Stomach smooth muscle (tissue), 2 donors: ENCODE data around the gene PHAX.
"Not testable (repeated sequence)": the region's sequence is repeated elsewhere in the genome, so short reads cannot be mapped to it uniquely, and the experiment has no call there.

ENCODE experiments used
- H3K27ac ChIP-seq: one replicate; pipeline ENCODE4 v1.7.0; 2013; ENCODE audit warnings: mild to moderate bottlenecking, low read length, inconsistent platforms
- H3K27me3 ChIP-seq, 2 donors: one replicate each; pipeline ENCODE4 v1.7.0; 2013; ENCODE audit warnings: low read length in 2 of 2; ENCODE audit not compliant: insufficient read depth in 2 of 2, control insufficient read depth in 1 of 2
- H3K36me3 ChIP-seq, 2 donors: one replicate each; pipeline ENCODE4 v1.7.0; 2013; ENCODE audit warnings: low read length in 2 of 2; ENCODE audit not compliant: control insufficient read depth in 2 of 2, insufficient read depth in 2 of 2
- H3K4me1 ChIP-seq: one replicate; pipeline ENCODE4 v1.7.0; 2013; ENCODE audit warnings: low read length; ENCODE audit not compliant: control insufficient read depth, insufficient read depth
- H3K4me3 ChIP-seq, 2 donors: one replicate each; pipeline ENCODE4 v1.7.0; 2013; ENCODE audit warnings: low read length in 2 of 2
- H3K9ac ChIP-seq, 2 donors: one replicate each; pipeline ENCODE4 v1.7.0; 2013; ENCODE audit warnings: low read length in 2 of 2, mild to moderate bottlenecking in 1 of 2
- H3K9me3 ChIP-seq, 2 donors: one replicate each; pipeline ENCODE4 v1.7.0; 2013; ENCODE audit warnings: low read length in 2 of 2; ENCODE audit not compliant: control insufficient read depth in 2 of 2
- donor health status: healthy.
- donor health status: Pancreatic carcinoma.

PHAX gene

DNA sequence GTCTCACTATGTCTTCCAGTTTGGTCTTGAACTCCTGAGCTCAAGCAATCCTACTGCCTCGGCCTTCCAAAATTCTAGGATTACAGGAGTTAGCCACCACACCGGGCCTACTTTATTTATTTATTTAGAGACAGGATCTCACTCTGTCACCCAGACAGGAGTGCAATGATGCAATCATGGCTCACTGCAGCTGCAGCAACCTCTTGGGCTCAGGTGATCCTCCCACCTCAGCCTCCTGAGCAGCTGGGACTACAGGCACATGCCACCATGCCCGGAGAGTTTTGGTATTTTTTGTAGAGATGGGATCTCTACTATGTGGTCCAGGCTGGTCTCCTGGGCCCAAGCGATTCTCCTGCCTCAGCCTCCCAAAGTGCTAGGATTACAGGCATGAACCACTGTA is 32.8 kb downstream of the PHAX start:
- H3K27ac ChIP-seq, result no peak overlapping the region
- H3K9me3 ChIP-seq, result no peaks in the 10 kb centered on the region
- H3K4me3 ChIP-seq, result no peak overlapping the region
- no peaks in the 10 kb centered on the region for H3K4me1 ChIP-seq
- H3K9ac ChIP-seq, result no peak overlapping the region
- H3K27me3 ChIP-seq, result no peaks in the 10 kb centered on the region
- no peaks in the 10 kb centered on the region for H3K36me3 ChIP-seq

DNA sequence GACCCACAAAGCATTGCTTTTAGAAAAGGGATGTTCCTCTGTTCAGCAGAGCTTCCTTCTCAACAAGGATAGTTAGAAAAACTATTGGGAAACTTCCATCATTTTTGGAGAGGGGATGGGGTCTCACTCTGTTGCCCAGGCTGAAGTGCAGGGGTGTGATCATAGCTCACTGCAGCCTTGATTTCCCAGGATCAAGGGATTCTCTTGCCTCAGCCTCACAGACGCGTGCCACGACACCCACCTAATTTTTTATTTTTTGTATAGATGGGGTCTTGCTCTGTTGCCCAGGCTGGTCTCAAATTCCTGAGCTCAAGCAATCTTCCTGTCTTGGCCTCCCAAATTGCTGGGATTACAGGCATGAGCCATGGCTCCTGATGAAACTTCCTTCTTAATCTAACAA is 34.8 kb downstream of the PHAX start:
- Histone ChIP-seq H3K36me3 (no peaks in the 10 kb centered on the region), H3K27ac (no peak overlapping the region), H3K9me3 (no peaks in the 10 kb centered on the region), H3K4me3 (no peak overlapping the region), H3K4me1 (no peaks in the 10 kb centered on the region), H3K9ac (no peak overlapping the region), H3K27me3 (no peaks in the 10 kb centered on the region)

DNA sequence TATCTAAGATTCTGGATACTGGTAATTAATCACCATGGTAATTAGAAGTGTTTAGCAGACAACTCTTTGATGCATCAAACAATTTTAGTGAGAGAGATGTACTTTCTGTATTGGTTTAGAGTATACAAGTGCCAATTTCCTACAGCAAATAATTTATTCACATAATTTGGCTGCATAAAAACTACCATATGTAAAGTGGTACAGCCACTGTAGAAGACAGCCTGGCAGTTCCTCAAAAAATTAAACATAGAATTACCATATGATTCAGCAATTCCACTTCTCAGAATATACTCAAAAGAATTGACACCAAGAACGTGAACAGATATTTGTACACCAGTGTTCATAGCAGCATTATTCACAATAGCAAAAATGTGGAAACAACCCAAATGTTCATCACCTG is 36.2 kb downstream of the PHAX start:
- no peak overlapping the region for H3K9ac ChIP-seq
- H3K9me3 ChIP-seq, result no peaks in the 10 kb centered on the region
- H3K36me3 ChIP-seq, result no peaks in the 10 kb centered on the region
- no peak overlapping the region for H3K4me3 ChIP-seq
- H3K27me3 ChIP-seq, result no peaks in the 10 kb centered on the region
- no peaks in the 10 kb centered on the region for H3K4me1 ChIP-seq
- no peak overlapping the region for H3K27ac ChIP-seq

DNA sequence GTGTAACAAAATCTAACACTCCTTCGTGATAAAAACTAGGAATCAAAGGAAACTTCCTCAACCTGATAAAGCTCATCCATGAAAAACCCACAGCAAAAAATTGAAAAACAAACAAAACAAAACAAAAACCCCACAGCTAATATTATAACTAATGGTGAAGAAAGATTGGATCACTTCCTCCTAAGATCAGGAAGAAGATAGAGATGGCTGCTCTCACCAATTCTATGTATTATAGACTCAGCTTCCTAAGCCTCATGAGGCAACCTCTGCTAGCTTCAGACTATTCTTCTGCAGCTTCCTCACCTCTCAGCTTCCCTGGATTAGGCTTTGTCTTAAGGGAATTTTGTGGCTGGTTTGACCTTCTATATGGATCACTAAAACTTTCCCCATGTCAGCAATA is 40.1 kb downstream of the PHAX start:
- Histone ChIP-seq H3K27ac (no peak overlapping the region), H3K9ac (no peak overlapping the region)

DNA sequence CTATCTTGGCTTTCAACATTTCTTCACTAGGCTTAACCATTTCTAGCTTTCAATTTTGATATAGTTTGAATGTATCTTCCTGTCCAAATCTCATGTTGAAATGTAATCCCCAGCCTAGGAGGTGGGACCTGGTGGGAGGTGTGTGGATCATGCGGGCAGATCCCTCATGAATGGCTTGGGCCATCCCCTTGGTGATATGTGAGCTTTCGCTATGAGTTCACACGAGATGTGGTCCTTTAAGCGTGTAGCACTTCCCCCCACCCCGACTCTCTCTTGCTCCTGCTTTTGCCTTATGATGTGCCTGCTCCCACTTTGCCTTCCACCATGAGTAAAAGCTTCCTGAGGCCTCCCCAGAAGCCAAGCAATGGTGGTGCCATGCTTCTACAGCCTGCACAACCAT is 40.6 kb downstream of the PHAX start:
- Histone ChIP-seq H3K9me3 (peaks cover 0 to 2% of the 10 kb centered on the region in 2 donors), H3K27me3 (no peaks in the 10 kb centered on the region), H3K4me1 (no peaks in the 10 kb centered on the region), H3K36me3 (no peaks in the 10 kb centered on the region), H3K4me3 (no peak overlapping the region), H3K27ac (no peak overlapping the region), H3K9ac (no peak overlapping the region)

More for the DNA sequence above, 40.1 kb downstream of the PHAX start:
- Histone ChIP-seq H3K36me3 (no peaks in the 10 kb centered on the region), H3K27me3 (no peaks in the 10 kb centered on the region), H3K4me3 (no peak overlapping the region), H3K4me1 (no peaks in the 10 kb centered on the region), H3K9me3 (peaks cover 0 to 2% of the 10 kb centered on the region in 2 donors)

DNA sequence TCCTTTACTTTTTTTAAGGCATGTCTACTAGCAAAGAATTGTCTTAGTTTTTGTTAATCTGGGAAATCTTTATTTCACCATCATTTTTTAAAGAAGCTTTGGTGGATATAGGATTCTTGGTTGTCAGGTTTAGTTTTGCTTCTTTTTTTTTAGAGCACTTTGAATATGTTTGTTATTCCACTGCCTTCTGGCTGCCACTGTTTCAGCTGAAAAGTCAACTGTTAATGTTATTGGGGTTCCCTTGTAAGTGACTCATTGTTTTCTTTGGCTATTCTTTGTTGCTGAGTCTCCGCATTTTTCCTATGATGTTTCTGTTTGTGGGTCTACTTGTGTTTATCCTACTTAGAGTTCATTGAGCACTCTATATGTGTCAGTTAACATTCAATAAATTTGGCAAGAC is 44.4 kb downstream of the PHAX start:
- Histone ChIP-seq H3K27me3 (no peaks in the 10 kb centered on the region), H3K4me3 (no peak overlapping the region), H3K4me1 (no peaks in the 10 kb centered on the region), H3K9me3 (peaks cover 0 to 2% of the 10 kb centered on the region in 2 donors), H3K36me3 (no peaks in the 10 kb centered on the region), H3K9ac (no peak overlapping the region), H3K27ac (no peak overlapping the region)

DNA sequence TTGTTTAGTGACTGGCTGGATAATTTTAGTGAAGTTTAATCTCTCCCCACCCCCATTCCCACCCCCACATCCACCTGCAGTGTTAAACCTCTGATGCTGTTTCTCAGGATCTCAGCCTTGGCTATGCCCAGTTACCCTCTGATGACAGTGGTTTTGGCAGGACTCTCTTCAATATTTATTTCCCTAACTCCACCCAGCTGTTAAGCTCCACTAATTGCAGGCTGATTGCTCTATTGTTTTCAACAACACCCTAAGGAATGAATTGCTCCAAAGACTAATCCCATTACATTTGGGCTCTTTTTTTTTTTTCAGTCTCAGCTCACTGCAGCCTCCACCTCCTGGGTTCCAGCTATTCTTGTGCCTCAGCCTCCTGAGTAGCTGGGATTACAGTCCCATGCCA is 46.3 kb downstream of the PHAX start:
- Histone ChIP-seq H3K9me3 (peaks cover 0 to 2% of the 10 kb centered on the region in 2 donors), H3K4me3 (no peak overlapping the region), H3K36me3 (no peaks in the 10 kb centered on the region), H3K27ac (no peak overlapping the region), H3K27me3 (no peaks in the 10 kb centered on the region), H3K4me1 (no peaks in the 10 kb centered on the region), H3K9ac (no peak overlapping the region)

DNA sequence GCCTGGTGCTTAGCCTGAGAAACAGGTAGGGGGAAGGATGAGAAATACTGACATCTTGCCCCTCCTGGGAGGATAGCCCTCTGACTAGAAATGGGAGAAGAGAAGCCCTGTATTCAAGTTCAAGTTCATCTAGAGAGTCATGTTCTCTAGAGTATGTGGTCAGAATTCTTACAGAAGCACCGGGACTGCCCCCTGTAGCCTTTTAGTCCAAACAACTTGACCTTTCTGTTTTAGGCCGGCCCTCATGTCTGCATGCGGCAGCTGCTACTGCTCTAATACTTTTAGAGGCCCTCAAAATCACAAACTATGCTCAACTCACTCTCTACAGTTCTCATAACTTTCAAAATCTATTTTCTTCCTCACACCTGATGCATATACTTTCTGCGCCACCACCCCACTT is 47.7 kb downstream of the PHAX start:
- Histone ChIP-seq H3K27ac (no peak overlapping the region), H3K36me3 (no peaks in the 10 kb centered on the region), H3K4me3 (no peak overlapping the region), H3K27me3 (no peaks in the 10 kb centered on the region), H3K9ac (no peak overlapping the region), H3K4me1 (no peaks in the 10 kb centered on the region), H3K9me3 (peaks cover 0 to 2% of the 10 kb centered on the region in 2 donors)

DNA sequence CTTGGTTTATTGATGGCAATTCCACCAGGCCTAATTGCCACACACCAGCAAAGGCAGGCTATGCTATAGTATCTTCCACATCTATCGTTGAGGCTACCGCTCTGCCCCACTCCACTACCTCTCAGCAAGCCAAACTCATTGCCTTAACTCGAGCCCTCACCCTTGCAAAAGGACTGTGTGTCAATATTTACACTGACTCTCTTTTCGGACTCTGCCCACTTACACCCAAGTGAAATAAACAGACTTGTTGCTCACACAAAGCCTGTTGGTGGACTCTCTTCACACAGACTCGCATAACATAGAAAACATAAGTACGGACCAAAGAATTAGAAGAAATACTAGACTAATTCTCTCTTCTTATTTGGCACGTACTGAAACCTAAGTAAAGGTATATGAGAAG is 48.3 kb downstream of the PHAX start:
- H3K4me3 ChIP-seq, H3K9ac ChIP-seq, H3K36me3 ChIP-seq, H3K27ac ChIP-seq, H3K27me3 ChIP-seq, H3K9me3 ChIP-seq, H3K4me1 ChIP-seq: not testable (repeated sequence)

DNA sequence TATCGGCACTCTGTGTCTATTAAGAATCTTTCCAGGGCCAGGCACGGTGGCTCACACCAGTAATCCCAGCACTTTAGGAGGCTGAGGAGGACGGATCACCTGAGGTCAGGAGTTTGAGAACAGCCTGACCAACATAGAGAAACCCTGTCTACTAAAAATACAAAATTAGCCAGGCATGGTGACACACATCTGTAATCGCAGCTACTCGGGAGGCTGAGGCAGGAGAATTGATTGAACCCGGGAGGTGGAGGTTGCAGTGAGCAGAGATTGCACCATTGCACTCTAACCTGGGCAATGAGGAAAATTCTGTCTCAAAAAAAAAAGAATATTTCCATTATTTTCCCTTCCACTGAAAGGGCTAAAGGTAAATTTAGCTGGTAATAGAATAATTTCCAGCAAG is 49.0 kb downstream of the PHAX start:
- H3K36me3 ChIP-seq, H3K27me3 ChIP-seq, H3K4me1 ChIP-seq, H3K4me3 ChIP-seq, H3K9ac ChIP-seq, H3K27ac ChIP-seq, H3K9me3 ChIP-seq: not testable (repeated sequence)

DNA sequence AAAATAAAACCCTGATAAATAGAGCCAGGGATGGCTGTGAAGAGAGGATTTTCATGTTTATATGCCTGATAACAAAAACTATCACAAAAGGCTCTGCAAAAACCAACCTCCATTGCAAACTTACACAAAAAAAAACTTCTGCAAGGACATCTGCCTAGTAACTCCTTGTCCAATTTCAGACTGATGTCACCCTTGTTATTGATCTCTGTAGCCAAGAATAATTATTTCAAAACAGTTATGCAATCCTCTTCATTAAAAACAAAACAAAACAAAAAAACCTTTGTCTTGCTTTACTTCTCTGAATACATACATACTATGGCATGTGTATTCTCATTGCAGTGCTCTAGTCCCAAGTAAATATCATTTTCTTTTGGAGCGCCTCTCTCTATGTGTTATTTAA is 49.7 kb downstream of the PHAX start:
- Histone ChIP-seq H3K9me3 (no peaks in the 10 kb centered on the region), H3K4me1 (no peaks in the 10 kb centered on the region), H3K27ac (no peak overlapping the region), H3K9ac (no peak overlapping the region), H3K36me3 (no peaks in the 10 kb centered on the region), H3K4me3 (no peak overlapping the region), H3K27me3 (no peaks in the 10 kb centered on the region)
